AG09319 (cell line): ENCODE measurements around the gene BSG.

Experiments
- DNase-seq: peaks from one replicate; pipeline ENCODE4 v3.0.0-alpha.2; 2010; ENCODE audit warnings: low read depth; ENCODE audit errors: extremely low read depth
- TF ChIP-seq, protein P1 (sequence below): IDR thresholded peaks from 2 replicates; pipeline ENCODE4 v1.5.1; 2011; ENCODE audit warnings: low read depth, mild to moderate bottlenecking, inconsistent platforms, low read length, moderate library complexity

BSG gene

DNA sequence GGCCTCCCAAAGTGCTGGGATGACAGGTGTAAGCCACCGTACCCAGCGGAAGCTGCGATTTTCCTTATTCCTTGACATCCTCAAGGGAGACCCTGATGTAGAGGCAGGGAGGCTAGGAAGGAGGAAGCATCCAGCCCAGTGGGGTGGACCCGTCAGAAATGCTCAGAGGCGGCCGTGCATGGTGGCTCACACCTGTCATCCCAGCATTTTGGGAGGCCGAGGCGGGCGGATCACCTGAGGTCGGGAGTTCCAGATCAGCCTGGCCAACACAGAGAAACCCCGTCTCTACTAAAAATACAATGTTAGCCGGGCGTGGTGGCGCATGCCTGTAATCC is 17.0 kb upstream of the BSG start:
- TF ChIP-seq, protein P1, sequence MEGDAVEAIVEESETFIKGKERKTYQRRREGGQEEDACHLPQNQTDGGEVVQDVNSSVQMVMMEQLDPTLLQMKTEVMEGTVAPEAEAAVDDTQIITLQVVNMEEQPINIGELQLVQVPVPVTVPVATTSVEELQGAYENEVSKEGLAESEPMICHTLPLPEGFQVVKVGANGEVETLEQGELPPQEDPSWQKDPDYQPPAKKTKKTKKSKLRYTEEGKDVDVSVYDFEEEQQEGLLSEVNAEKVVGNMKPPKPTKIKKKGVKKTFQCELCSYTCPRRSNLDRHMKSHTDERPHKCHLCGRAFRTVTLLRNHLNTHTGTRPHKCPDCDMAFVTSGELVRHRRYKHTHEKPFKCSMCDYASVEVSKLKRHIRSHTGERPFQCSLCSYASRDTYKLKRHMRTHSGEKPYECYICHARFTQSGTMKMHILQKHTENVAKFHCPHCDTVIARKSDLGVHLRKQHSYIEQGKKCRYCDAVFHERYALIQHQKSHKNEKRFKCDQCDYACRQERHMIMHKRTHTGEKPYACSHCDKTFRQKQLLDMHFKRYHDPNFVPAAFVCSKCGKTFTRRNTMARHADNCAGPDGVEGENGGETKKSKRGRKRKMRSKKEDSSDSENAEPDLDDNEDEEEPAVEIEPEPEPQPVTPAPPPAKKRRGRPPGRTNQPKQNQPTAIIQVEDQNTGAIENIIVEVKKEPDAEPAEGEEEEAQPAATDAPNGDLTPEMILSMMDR: no peak
- no peak for DNase-seq

DNA sequence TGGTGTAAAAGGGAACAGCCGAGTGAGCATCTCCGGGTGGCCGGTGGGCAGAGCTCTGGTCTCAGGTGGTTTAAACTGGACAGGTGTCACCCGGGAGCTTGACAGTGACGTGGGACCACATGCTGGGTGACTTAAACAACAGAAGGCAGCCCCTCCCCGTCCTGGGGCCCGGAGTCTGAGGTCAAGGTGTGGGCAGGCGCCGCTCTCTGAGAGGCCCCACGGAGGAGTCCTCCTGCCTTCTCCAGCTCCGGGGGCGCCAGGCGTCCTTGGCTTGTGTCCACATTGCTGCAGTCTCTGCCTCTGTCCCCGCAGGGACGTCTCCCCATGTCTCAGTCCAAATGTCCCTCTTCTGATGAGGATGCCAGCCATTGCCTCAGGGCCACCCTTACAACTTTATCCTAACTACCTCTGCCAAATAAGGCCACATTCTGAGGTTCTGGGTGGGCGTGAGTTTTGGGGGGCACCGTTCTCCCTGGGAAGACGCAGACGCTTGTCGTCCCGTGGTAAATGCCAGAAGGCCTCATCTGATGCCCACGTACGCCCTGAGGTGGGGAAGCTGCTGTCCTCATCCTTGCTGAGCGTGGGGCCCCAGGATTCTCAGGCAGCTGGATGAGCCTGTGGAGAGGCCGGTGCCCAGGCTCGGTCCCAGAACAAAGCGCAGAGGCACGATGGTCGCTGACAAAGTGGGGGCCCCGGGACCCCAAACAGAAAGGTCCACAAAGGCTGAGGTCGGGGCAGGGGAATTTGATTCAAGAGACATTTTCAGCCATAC is 15.6 kb upstream of the BSG start:
- DNase-seq: no peak
- TF ChIP-seq, protein P1: no peak

DNA sequence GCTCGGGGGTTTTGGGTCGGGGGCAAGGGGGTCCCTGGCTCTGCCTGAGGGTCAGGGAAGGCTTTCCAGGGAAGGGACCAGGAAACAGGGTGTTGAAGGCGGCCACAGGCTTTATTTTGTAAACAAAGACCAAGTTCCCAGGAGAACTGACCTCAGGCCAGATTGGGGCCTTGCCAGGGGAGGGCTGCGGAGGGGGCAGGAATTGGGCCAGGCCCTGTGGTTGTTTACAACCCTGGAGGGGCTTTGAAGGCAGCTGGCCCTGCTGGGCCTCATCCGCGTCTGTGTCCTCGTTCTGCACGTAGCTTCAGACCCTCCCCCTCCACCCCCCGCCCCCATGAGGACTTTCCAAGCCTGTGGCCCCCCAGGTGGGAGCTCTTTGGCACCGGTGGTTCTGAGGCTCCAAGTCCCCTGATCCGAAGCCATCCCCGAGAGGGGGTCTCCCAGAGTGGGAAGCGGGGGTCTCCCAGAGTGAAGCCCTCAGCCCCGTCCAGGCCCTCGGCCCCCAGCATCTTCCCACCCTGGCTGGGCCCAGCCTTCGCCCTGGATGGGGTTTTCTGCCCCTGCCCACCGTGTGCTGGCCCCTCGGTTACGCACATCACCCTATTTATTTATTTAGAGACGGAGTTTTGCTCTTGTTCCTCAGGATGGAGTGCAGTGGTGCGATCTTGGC is 13.5 kb upstream of the BSG start:
- DNase-seq: no peak
- TF ChIP-seq, protein P1: no peak

DNA sequence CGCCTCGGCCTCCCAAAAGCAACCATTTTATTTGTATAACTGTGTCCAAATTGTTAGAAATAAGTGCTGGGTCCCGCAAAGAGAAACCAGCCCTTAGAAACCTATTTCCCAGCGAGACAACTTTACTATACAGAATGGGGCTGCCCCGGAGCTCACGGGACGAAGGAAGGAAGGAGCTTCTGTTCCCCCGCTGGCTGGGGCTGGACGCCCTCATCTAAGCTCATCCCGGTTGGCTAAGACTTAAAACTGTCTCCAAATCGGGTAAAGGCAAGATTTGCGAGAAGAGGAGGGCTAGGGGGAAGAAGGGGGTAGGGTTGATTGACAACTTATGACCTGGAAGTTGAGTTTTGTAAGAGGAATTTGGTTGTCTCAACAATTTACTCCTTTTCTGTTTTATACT is 12.3 kb upstream of the BSG start:
- no peak for DNase-seq
- TF ChIP-seq, protein P1: no peak

DNA sequence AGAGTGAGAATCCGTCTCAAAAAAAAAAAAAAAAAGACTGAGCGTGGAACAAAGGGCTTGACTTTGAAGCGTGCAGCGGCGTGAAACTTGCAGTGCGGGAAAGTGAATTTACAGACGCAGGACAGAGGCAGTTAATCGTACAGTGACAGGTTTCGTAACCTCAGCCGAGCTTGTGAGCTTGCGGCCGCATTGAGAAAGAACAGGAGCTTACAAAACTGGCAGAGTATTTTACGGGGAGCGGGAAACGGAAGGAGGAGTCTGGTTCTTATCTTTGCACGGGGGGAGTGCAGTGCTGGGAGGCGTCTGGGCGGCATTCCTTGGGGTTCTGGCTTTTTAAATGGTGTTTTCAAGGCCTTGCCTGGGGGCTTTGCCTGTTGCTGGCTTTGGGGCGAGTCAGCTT is 6.0 kb upstream of the BSG start:
- no peak for DNase-seq
- TF ChIP-seq, protein P1: no peak

DNA sequence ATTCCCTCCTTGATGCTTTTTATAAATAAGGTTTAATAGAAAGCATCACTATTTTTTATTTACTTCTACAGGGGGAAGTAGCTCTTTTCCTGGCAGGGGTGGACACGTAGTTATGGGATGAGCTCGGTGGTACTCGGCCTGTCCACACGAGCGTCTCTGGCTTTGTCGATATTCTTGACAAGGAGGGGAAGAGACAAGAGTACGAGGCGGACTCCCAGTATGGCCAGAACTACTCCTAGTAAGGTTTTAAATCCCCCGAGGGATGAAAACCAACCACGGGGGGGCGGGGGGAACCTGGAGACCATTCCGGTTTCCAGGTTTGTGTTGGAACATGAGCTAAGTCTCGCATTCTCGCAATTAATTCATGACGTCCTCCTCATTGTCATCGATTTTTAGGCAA is 5.6 kb upstream of the BSG start:
- TF ChIP-seq, protein P1: no peak
- no peak for DNase-seq

DNA sequence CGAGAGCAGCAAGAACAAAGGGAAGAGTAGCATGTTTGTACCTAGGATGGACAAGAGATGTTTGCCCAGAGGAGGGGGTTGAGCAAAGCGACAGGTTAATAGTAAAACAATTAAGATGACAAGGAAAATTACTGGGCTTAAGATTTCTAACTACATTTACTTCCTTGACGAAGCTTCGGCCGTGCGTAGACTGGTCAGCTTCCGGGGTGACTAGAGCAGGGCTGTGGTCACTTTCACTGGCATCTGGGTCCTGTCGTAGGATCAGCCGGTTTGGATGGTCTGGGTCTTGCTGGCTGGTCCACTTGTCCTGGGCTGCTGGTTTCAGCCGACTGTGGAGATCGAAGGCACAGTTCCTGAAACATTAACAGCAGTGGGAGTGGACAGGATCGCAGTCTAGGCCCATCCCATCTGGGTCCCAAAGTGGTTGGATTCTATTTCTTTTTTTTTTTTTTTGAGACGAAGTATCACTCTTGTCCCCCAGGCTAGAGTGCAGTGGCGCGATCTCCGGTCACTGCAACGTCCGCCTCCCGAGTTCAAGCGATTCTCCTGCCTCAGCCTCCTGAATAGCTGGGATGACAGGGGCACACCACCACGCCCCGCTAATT is 5.0 kb upstream of the BSG start:
- no peak for DNase-seq
- TF ChIP-seq, protein P1: no peak
